ENCODE data around the gene PARD3.

Gene PARD3

DNA sequence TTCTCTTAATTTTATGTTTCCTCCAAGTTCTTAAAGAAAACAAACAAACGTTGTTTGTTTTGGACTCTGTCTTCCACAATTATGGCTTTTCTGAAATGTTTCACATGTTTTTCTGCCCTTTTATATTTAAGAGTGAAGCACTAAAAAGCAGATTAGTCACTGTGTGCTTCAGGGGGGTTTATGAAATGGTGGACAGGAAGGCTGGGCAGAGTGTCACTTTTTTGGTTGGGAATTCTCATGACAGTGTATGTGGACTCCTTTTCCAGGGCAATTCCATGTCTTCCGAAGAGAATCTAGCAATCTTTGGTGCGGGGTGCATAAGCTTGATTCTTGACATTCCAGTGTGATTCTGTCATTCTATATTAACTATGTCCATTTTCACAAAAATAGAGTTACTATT is 669.4 kb downstream of the PARD3 start:
- Histone ChIP-seq H3K9me2 (replicated peaks; ENCODE audit: insufficient read depth, low read length) (no peaks in the 10 kb centered on the region), H3K9ac (ENCODE audit: low read length) (no peak overlapping the region), H3K27me3 (ENCODE audit: low read length) (no peaks in the 10 kb centered on the region), H2AFZ (ENCODE audit: low read depth, low read length, severe bottlenecking) (no peak overlapping the region), H3K9me3 (ENCODE audit: insufficient read depth, low read length) (no peaks in the 10 kb centered on the region), H3K4me3 (ENCODE audit: insufficient read depth, low read length, poor library complexity, severe bottlenecking) (no peak overlapping the region), H3K27ac (ENCODE audit: low read depth, low read length) (no peak overlapping the region), H3K36me3 (ENCODE audit: low read length) (no peaks in the 10 kb centered on the region), H3F3A (ENCODE audit: insufficient read depth) (no peaks in the 10 kb centered on the region), H3K4me2 (ENCODE audit: low read depth, low read length, poor library complexity, severe bottlenecking) (no peak overlapping the region), H3K79me2 (ENCODE audit: insufficient read depth, low read length) (no peaks in the 10 kb centered on the region), H4K20me1 (ENCODE audit: low read depth, low read length) (no peaks in the 10 kb centered on the region)
- TF ChIP-seq EZH2phosphoT487 (conservative IDR thresholded peaks at IDR 0.05; ENCODE audit: low read length), result no peak
- TF ChIP-seq, protein P1, sequence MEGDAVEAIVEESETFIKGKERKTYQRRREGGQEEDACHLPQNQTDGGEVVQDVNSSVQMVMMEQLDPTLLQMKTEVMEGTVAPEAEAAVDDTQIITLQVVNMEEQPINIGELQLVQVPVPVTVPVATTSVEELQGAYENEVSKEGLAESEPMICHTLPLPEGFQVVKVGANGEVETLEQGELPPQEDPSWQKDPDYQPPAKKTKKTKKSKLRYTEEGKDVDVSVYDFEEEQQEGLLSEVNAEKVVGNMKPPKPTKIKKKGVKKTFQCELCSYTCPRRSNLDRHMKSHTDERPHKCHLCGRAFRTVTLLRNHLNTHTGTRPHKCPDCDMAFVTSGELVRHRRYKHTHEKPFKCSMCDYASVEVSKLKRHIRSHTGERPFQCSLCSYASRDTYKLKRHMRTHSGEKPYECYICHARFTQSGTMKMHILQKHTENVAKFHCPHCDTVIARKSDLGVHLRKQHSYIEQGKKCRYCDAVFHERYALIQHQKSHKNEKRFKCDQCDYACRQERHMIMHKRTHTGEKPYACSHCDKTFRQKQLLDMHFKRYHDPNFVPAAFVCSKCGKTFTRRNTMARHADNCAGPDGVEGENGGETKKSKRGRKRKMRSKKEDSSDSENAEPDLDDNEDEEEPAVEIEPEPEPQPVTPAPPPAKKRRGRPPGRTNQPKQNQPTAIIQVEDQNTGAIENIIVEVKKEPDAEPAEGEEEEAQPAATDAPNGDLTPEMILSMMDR (IDR thresholded peaks at IDR 0.05; ENCODE audit: insufficient read depth, low read length, poor library complexity, severe bottlenecking), result no peak

DNA sequence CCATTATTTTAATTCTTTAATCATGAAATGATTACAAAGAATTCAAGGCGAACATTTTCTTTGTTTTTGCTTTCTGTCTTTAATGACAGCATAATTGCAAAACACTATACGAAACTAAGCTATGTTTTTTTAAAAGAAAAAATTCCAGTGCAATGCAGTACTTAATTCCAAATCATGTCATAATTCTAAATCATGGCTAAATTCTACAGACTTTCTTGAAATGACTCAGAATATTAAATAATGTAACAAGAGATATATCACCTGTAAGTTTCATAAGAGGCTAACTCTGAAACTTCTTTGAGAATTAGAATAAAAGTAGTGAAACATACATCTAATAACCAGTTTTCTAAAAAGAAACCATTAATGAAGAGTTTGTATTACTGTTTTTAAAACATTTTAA is 671.6 kb downstream of the PARD3 start:
- H3K9me2 ChIP-seq (replicated peaks; ENCODE audit: insufficient read depth, low read length), result no peaks in the 10 kb centered on the region
- no peaks in the 10 kb centered on the region for H3K27me3 ChIP-seq (ENCODE audit: low read length)
- H3K79me2 ChIP-seq (ENCODE audit: insufficient read depth, low read length), result no peaks in the 10 kb centered on the region
- no peaks in the 10 kb centered on the region for H3F3A ChIP-seq (ENCODE audit: insufficient read depth)
- no peak for TF ChIP-seq EZH2phosphoT487 (conservative IDR thresholded peaks at IDR 0.05; ENCODE audit: low read length)
- TF ChIP-seq, protein P1 (IDR thresholded peaks at IDR 0.05; ENCODE audit: insufficient read depth, low read length, poor library complexity, severe bottlenecking), result no peak
- H4K20me1 ChIP-seq (ENCODE audit: low read depth, low read length), result no peaks in the 10 kb centered on the region
- H3K4me3 ChIP-seq (ENCODE audit: insufficient read depth, low read length, poor library complexity, severe bottlenecking), result no peak overlapping the region
- H3K4me2 ChIP-seq (ENCODE audit: low read depth, low read length, poor library complexity, severe bottlenecking), result no peak overlapping the region
- H3K9me3 ChIP-seq (ENCODE audit: insufficient read depth, low read length), result no peaks in the 10 kb centered on the region
- no peaks in the 10 kb centered on the region for H3K36me3 ChIP-seq (ENCODE audit: low read length)
- no peak overlapping the region for H3K9ac ChIP-seq (ENCODE audit: low read length)
- no peak overlapping the region for H2AFZ ChIP-seq (ENCODE audit: low read depth, low read length, severe bottlenecking)
- H3K27ac ChIP-seq (ENCODE audit: low read depth, low read length), result no peak overlapping the region

DNA sequence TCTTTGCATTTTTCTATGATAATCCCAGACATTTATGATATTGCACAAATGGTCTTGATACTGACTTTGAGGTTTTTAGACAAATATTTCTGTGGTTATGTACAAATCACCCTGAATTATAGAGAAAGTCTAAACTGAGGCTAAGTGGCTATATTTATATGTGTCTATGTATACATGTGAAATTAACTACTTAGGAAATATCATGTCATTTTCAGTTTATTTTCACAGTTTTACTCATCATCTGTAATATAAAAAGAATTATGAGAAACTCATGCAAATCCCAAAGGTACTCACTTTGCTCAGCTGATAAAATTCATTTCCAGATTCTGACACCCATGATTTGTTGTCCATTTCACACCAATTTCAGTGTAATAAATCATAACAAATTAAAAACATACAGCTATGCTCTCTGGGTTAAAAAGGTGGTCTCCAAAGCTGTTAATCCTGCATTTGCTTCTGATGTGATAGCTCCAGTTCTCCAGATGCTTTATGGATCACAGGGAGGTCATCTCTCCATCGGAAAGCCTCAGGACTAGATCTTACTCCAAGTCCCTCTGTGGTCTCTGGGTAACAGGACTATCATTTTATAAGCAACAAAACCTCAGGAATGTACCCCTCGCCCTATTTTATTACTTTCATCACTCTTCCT is 673.9 kb downstream of the PARD3 start:
- no peaks in the 10 kb centered on the region for H3K79me2 ChIP-seq (ENCODE audit: insufficient read depth, low read length)
- H3K27ac ChIP-seq (ENCODE audit: low read depth, low read length), result no peak overlapping the region
- no peaks in the 10 kb centered on the region for H3K9me2 ChIP-seq (replicated peaks; ENCODE audit: insufficient read depth, low read length)
- H3K9me3 ChIP-seq (ENCODE audit: insufficient read depth, low read length), result no peaks in the 10 kb centered on the region
- H3K4me3 ChIP-seq (ENCODE audit: insufficient read depth, low read length, poor library complexity, severe bottlenecking), result no peak overlapping the region
- H3K36me3 ChIP-seq (ENCODE audit: low read length), result no peaks in the 10 kb centered on the region
- H3F3A ChIP-seq (ENCODE audit: insufficient read depth), result no peaks in the 10 kb centered on the region
- no peak overlapping the region for H3K4me2 ChIP-seq (ENCODE audit: low read depth, low read length, poor library complexity, severe bottlenecking)
- no peak overlapping the region for H3K9ac ChIP-seq (ENCODE audit: low read length)
- no peaks in the 10 kb centered on the region for H3K27me3 ChIP-seq (ENCODE audit: low read length)
- no peaks in the 10 kb centered on the region for H4K20me1 ChIP-seq (ENCODE audit: low read depth, low read length)
- TF ChIP-seq EZH2phosphoT487 (conservative IDR thresholded peaks at IDR 0.05; ENCODE audit: low read length), result no peak
- TF ChIP-seq, protein P1 (IDR thresholded peaks at IDR 0.05; ENCODE audit: insufficient read depth, low read length, poor library complexity, severe bottlenecking), result no peak
- no peak overlapping the region for H2AFZ ChIP-seq (ENCODE audit: low read depth, low read length, severe bottlenecking)
